Measurements from ENCODE around the gene SLC4A11.

SLC4A11 gene

GRCh38 chr20:3239026-3239866 is at the start of gene SLC4A11:
SLC4A11 (minus strand) TSS chr20:3239190; CDS start chr20:3239137, 53 bp downstream.
- peak; percentile 74 for DNase-seq

- DNase-seq: no peak
Measured at GRCh38 chr20:3283222-3283820, 44.3 kb upstream of the SLC4A11 start.

GRCh38 chr20:3282271-3283221 is 43.6 kb upstream of the SLC4A11 start:
- no peak for DNase-seq

GRCh38 chr20:3281437-3281836 is 42.4 kb upstream of the SLC4A11 start:
- DNase-seq: no peak

GRCh38 chr20:3279761-3280160 is 40.8 kb upstream of the SLC4A11 start:
- no peak for DNase-seq

GRCh38 chr20:3277686-3278465 is 38.9 kb upstream of the SLC4A11 start:
- no peak for DNase-seq

GRCh38 chr20:3276680-3277015 is 37.7 kb upstream of the SLC4A11 start:
- no peak for DNase-seq

GRCh38 chr20:3275966-3276679 is 37.1 kb upstream of the SLC4A11 start:
- no peak for DNase-seq

- DNase-seq: no peak
Measured at GRCh38 chr20:3275064-3275935, 36.3 kb upstream of the SLC4A11 start.

GRCh38 chr20:3273371-3273770 is 34.4 kb upstream of the SLC4A11 start:
- no peak for DNase-seq

- DNase-seq: no peak
Measured at GRCh38 chr20:3270051-3270450, 31.1 kb upstream of the SLC4A11 start.

GRCh38 chr20:3262566-3262965 is 23.6 kb upstream of the SLC4A11 start:
- DNase-seq: no peak

GRCh38 chr20:3258429-3258828 is 19.4 kb upstream of the SLC4A11 start:
- no peak for DNase-seq

GRCh38 chr20:3255728-3256127 is 16.7 kb upstream of the SLC4A11 start:
- DNase-seq: no peak

GRCh38 chr20:3251806-3252205 is 12.8 kb upstream of the SLC4A11 start:
- DNase-seq: no peak

GRCh38 chr20:3250091-3250504 is 11.1 kb upstream of the SLC4A11 start:
- no peak for DNase-seq

- DNase-seq: no peak
Measured at GRCh38 chr20:3248993-3249347, 10.0 kb upstream of the SLC4A11 start.

GRCh38 chr20:3248167-3248992 is 9.4 kb upstream of the SLC4A11 start:
- DNase-seq: no peak

GRCh38 chr20:3247638-3248037 is 8.6 kb upstream of the SLC4A11 start:
- DNase-seq: no peak

GRCh38 chr20:3246682-3247081 is 7.7 kb upstream of the SLC4A11 start:
- DNase-seq: no peak

Measured in activated effector memory CD4-positive, alpha-beta T cell treated with anti-CD3 and anti-CD28 coated beads, Interleukin-2, amount 50 U/mL, for 16 hours (primary cell).